DOHH2 (cell line): Measurements from ENCODE around the gene INHBB.

ENCODE experiments used
- H3F3A ChIP-seq: fragments of 200-600 bp; sonication (generic), shearing (Covaris generic); 2 replicates; pipeline ENCODE4 v1.6.0; 2016; ENCODE audit warnings: antibody characterized with exemption, mild to moderate bottlenecking; ENCODE audit not compliant: control insufficient read depth, insufficient read depth
- H3K27ac ChIP-seq: fragments of 200-600 bp; sonication (generic); 2 replicates; pipeline ENCODE4 v1.5.1; 2014; ENCODE audit warnings: low read depth, mild to moderate bottlenecking, low read length, moderate library complexity
- H3K27me3 ChIP-seq: fragments of 200-600 bp; sonication (generic); 2 replicates; pipeline ENCODE4 v1.6.1; 2014; ENCODE audit warnings: mild to moderate bottlenecking, low read length, mixed read lengths; ENCODE audit not compliant: control insufficient read depth
- H3K36me3 ChIP-seq: fragments of 200-600 bp; sonication (generic); 2 replicates; pipeline ENCODE4 v1.6.1; 2014; ENCODE audit warnings: mild to moderate bottlenecking, low read length, moderate library complexity, mixed read lengths; ENCODE audit not compliant: control insufficient read depth
- H3K4me1 ChIP-seq: fragments of 200-600 bp; sonication (generic); 2 replicates; pipeline ENCODE4 v1.6.1; 2014; ENCODE audit warnings: mild to moderate bottlenecking, low read length, mixed read lengths; ENCODE audit not compliant: control insufficient read depth
- H3K4me2 ChIP-seq: fragments of 200-600 bp; sonication (generic); 2 replicates; pipeline ENCODE4 v1.6.0; 2014; ENCODE audit warnings: mild to moderate bottlenecking, low read length, moderate library complexity
- H3K4me3 ChIP-seq: fragments of 200-600 bp; sonication (generic); 2 replicates; pipeline ENCODE4 v1.5.1; 2014; ENCODE audit warnings: mild to moderate bottlenecking, low read length, mixed read lengths
- H3K79me2 ChIP-seq: fragments of 200-600 bp; sonication (generic); 2 replicates; pipeline ENCODE4 v1.6.1; 2014; ENCODE audit warnings: mild to moderate bottlenecking, low read length, mixed read lengths; ENCODE audit not compliant: control insufficient read depth
- H3K9me2 ChIP-seq: fragments of 200-600 bp; sonication (generic); replicated peaks from 2 replicates; pipeline ENCODE4 v1.6.1; 2014; ENCODE audit warnings: mild to moderate bottlenecking, low read length, mixed read lengths; ENCODE audit not compliant: control insufficient read depth
- H3K9me3 ChIP-seq: fragments of 200-600 bp; sonication (generic); 2 replicates; pipeline ENCODE4 v1.6.1; 2014; ENCODE audit warnings: antibody characterized with exemption, low read length, mixed read lengths; ENCODE audit not compliant: control insufficient read depth, insufficient read depth
- H4K20me1 ChIP-seq: fragments of 200-600 bp; sonication (generic); 2 replicates; pipeline ENCODE4 v1.6.0; 2014; ENCODE audit warnings: low read depth, mild to moderate bottlenecking, antibody characterized with exemption, low read length, moderate library complexity; ENCODE audit not compliant: control insufficient read depth, insufficient read depth
- CTCF ChIP-seq: fragments of 200-600 bp; sonication (generic); IDR thresholded peaks from one replicate; pipeline ENCODE4 v1.5.1; 2014; ENCODE audit warnings: antibody characterized with exemption, mild to moderate bottlenecking, low read depth, low read length; ENCODE audit not compliant: poor library complexity, severe bottlenecking
- EZH2phosphoT487 ChIP-seq: fragments of 200-600 bp; sonication (generic); IDR thresholded peaks from 2 replicates; pipeline ENCODE4 v1.6.1; 2017; ENCODE audit warnings: borderline replicate concordance, mild to moderate bottlenecking, antibody characterized with exemption, low read length, moderate library complexity, mixed read lengths

The INHBB gene

GRCh38 chr2:120350080-120350479 is 4.1 kb downstream of the INHBB start:
- TF ChIP-seq CTCF = no peak
- no peak for TF ChIP-seq EZH2phosphoT487
- peaks cover 24% of the 10 kb centered on the region for H3K27me3 ChIP-seq
- H3K9me3 ChIP-seq = no peaks in the 10 kb centered on the region
- H3K79me2 ChIP-seq = no peaks in the 10 kb centered on the region
- H3K4me2 ChIP-seq = no peak overlapping the region
- H3K4me1 ChIP-seq = no peaks in the 10 kb centered on the region
- no peak overlapping the region for H3K4me3 ChIP-seq
- no peaks in the 10 kb centered on the region for H3F3A ChIP-seq
- no peaks in the 10 kb centered on the region for H4K20me1 ChIP-seq
- H3K36me3 ChIP-seq = no peaks in the 10 kb centered on the region
- no peaks in the 10 kb centered on the region for H3K9me2 ChIP-seq
- no peak overlapping the region for H3K27ac ChIP-seq

- Histone ChIP-seq H3K36me3 (no peaks in the 10 kb centered on the region), H3K27me3 (peaks cover 22% of the 10 kb centered on the region), H3K4me2 (no peak overlapping the region), H3K4me1 (no peaks in the 10 kb centered on the region), H3K79me2 (no peaks in the 10 kb centered on the region), H3K4me3 (no peak overlapping the region), H3F3A (no peaks in the 10 kb centered on the region), H3K27ac (no peak overlapping the region), H3K9me3 (no peaks in the 10 kb centered on the region), H3K9me2 (no peaks in the 10 kb centered on the region), H4K20me1 (no peaks in the 10 kb centered on the region)
- TF ChIP-seq CTCF (no peak), EZH2phosphoT487 (no peak)
These were observed 4.9 kb downstream of the INHBB start for GRCh38 chr2:120350801-120351320.

- no peaks in the 10 kb centered on the region for H3K9me3 ChIP-seq
- H3K4me2 ChIP-seq = no peak overlapping the region
- H3K79me2 ChIP-seq = no peaks in the 10 kb centered on the region
- H4K20me1 ChIP-seq = no peaks in the 10 kb centered on the region
- no peaks in the 10 kb centered on the region for H3K4me1 ChIP-seq
- TF ChIP-seq CTCF = no peak
- TF ChIP-seq EZH2phosphoT487 = no peak
- no peaks in the 10 kb centered on the region for H3K9me2 ChIP-seq
- peaks cover 5% of the 10 kb centered on the region for H3K27me3 ChIP-seq
- H3K27ac ChIP-seq = no peak overlapping the region
- H3F3A ChIP-seq = no peaks in the 10 kb centered on the region
- H3K36me3 ChIP-seq = no peaks in the 10 kb centered on the region
- H3K4me3 ChIP-seq = no peak overlapping the region
These were observed 7.0 kb downstream of the INHBB start for GRCh38 chr2:120352696-120353590.
